Cerebellar nuclear complex (tissue), 1 donor: ENCODE data around the gene DNAJB6.
"Not testable (repeated sequence)": the region's sequence is repeated elsewhere in the genome, so short reads cannot be mapped to it uniquely, and the experiment has no call there.

Experiments
- DNase-seq, 2 experiments: peaks; one replicate each; lab custom pipeline; 2025; lab: John Stamatoyannopoulos, UW

DNAJB6 gene

DNA sequence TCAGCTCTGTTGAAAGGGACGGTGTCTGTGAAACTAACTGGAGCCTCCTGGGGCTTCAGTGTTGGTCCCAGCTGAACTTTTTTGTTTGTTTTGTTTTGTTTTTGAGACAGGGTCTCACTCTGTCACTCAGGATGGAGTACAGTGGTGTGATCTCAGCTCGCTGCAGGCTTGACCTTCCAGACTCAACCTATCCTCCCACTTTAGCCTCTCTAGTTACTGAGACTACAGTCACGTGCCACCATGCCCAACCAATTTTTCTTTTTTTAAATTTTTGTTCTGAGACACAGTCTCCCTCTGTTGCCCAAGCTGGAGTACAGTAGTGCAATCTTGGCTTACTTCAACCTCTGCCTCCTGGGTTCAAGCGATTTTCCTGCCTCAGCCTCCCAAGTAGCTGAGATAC is 13.4 kb upstream of the DNAJB6 start:
- DNase-seq, result no peak

- DNase-seq, result no peak
These were observed 7.4 kb upstream of the DNAJB6 start for GRCh38 chr7:157329447-157329846.

DNA sequence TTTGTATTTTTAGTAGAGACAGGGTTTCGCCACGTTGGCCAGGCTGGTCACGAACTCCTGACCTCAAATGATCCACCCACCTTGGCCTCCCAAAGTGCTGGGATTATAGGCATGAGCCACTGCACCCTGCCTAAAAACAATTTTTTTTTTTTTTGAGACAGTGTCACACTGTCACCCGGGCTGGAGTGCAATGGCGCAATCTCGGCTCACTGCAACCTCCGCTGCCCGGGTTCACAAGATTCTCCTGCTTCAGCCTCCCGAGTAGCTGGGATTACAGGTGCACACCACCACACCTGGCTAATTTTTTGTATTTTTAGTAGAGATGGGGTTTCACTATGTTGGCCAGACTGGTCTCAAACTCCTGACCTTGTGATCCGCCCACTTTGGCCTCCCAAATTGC is 6.2 kb upstream of the DNAJB6 start:
- DNase-seq, result not testable (repeated sequence)

DNA sequence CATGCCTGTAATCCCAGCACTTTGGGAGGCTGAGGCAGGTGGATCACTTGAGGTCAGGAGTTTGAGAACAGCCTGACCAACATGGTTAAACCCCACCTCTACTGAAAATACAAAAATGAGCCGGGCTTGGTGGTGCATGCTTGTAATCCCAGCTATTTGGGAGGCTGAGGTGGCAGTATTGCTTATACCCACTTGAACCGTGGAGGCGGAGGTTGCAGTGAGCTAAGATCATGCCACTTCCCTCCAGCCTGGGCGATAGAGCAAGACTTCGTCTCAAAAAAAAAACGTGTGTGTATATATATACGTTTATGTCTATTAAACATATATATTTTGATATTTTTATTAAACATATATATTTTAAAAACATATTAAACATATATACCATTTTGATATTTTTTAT is 5.8 kb upstream of the DNAJB6 start:
- DNase-seq, result not testable (repeated sequence)

GRCh38 chr7:157335236-157335635 is 1.6 kb upstream of the DNAJB6 start:
- DNase-seq, result no peak

DNA sequence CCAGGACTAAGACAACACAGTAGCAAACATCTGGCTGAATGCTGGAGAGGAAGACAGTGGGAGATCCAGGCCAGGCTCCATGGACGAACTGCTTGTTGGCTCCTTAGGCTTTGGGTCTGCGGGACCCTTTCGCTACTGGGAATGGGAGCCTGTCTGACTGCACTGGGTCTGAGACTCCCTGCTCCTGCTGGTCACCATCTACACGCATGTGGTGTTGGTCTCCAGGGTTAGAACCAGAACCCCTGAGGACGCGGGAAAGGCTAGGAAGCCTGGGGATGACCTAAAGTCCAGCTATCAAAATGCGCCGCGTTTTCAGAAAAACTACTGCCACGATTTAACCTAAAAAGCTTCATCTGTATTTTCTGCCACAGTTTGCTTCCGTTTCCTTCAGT is 817 bp upstream of the DNAJB6 start:
- no peak for DNase-seq

DNA sequence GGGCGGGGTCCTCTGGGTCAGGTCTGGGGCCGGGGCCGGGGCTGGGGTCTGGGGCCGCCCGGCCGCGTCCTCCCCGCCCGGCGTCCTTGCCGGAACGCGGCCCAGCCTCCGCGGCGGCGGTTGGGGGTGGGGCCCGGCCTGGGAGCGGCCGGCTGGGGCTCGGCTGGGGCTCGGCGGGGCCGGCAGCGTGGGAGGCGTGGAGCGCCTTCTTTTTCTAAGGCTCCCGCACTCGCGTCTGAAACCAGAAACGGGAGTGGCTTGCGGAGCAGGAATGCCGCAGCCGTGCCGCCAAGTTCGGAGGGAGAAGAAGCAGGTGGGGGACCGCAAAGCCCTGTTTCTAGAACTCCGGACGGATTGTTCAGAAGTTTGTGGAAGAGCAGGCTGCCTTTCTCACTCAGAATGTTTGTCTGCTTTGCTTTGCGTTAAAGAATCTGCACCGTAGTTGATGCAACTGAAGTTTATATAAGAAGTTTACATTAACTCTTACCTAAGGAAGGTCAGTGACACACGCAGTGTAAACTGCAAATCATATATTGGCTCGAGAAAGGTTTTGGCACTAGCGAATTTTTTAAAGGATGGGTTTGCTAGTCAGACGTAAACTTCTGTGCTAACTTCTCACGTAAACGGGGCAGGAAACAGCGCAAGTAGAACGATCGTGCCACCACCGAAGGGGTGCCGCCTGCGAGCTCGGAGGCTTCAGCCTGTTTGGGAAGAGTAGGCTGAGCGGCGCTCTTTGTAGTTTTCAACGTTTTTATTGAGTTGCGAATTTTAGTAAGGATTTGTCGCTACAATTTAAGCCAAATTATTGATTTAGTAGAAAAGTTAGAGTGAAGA is 729 bp downstream of the DNAJB6 start:
- DNase-seq, result no peak

- peak in 1 of 2 experiments; percentile 18 for DNase-seq
These were observed 3.2 kb downstream of the DNAJB6 start for GRCh38 chr7:157339777-157340677.

GRCh38 chr7:157347217-157347904 is 10.6 kb downstream of the DNAJB6 start:
- no peak for DNase-seq

DNA sequence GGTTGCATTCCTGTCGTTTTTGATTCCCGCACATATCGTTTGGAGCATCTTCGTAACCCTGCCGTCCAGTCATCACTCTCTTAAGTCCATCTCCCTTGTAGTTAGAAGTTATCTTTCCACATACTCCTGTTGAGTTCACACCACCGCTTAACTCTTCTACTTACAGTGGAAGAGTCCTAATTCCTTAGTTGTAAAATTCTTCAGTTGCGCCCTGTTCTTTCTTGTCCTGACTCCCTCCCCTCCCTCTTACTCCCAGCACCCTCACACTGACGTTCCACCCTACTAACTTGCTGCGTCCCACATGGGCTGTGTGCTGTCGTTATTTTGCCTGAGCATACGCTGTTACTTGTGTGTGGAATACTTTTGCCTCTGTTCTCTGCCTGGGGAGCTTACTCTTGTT is 11.7 kb downstream of the DNAJB6 start:
- no peak for DNase-seq

GRCh38 chr7:157352516-157352915 is 15.7 kb downstream of the DNAJB6 start:
- no peak for DNase-seq

DNA sequence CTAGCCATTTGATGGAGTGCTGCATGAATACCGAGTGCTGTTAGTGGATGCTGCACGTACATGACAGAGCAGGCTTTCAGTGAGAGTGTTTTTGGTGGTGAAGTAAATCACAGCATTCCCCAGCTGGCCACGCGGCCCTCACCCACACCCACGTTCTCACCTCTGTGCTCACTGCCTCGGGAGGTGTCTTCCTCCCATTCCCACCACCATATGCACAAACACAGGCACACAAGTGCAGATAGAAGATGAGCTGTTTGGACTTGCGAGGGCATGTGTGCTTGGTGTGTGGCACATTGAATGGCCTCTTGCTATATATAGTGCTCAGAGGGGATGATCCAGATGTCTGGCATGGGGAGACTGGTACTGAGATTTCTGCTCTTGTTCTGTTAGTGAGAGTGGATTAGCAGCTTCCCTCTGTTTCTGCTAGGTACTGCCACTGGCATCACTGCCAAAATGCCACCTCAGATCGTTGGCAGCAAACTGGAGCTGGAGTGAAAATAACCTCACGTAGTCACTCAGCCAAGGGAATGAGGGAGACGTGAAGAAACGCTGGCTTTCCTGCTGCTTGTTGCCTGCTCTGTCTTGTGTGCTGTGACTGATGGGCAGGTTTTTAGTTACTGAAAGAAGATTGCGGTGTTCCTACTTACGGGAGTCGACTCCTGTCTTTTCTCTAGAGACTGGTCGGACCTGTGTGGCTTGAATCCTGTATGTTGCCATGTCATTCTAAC is 19.1 kb downstream of the DNAJB6 start:
- DNase-seq, result peak; percentile 34 to 56

DNA sequence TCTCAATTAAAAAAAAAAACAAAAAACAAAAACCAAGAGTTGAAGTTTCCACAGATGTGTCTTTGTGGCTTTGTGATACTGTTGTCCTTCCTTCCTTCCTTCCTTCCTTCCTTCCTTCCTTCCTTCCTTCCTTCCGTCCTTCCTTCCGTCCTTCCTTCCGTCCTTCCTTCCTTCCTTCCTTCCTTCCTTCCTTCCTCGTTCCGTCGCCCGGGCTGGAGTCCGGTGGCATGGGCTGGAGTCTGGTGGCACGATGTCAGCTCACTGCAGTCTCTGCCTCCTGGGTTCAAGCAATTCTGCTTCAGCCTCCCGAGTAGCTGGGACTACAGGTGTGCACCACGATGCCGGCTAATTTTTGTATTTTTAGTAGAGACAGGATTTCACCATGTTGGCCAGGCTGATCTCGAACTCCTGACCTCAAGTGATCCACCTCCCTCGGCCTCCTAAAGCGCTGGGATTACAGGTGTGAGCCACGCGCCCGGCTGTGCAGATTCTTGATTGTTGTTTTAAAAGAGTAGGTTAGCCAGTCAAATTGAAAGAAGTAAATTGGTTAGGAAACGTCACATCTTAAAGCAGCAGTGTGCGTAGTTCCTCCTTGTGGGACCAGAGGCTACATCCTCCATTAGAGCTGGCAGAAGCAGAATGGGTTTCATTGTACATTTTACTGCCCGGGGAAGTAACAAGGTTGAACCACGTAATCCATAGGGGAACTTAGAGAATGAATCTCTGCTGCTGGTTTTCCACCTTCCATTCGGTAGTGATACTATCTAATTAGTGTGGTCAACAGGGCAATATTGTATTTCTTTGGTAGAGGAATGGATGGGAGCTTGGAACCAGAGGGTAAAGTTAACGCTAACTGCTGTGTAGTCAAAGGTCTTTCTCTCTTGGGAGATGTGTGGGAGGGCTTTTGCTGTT is 20.6 kb downstream of the DNAJB6 start:
- DNase-seq, result no peak

DNA sequence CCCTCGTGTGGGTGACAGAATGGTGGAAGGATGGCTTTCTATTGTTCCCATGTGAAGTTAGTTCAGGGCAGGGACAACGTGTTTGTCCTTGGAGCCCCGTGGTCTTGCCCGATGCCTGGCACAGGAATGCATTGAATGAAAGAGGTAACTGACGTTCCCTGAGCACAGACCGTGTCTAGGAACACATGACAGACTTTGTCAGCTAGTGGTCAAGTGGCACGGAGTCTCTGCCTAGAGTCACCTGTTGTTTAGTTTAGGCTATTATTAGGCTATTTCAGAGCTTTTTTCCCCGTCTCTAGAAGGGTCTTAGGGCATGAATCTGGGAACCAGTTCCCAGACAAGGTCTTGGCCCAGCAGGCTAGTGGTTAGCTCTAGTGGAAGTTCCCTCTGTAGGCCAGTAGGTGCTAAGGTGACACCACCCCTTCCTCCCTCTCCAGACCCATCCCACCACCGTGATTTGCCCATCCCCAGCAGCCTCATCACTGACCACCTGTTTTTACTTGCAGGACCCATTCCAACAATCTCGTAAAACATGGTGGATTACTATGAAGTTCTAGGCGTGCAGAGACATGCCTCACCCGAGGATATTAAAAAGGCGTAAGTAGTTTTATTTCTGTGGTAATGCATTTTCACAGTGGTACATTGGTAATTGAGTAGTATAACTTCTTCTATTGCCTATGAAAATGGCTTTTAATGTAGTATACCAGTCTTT is 21.4 kb downstream of the DNAJB6 start:
- no peak for DNase-seq

- no peak for DNase-seq
These were observed 21.9 kb downstream of the DNAJB6 start for GRCh38 chr7:157358753-157359096.

GRCh38 chr7:157359581-157359980 is 22.8 kb downstream of the DNAJB6 start:
- no peak for DNase-seq

DNA sequence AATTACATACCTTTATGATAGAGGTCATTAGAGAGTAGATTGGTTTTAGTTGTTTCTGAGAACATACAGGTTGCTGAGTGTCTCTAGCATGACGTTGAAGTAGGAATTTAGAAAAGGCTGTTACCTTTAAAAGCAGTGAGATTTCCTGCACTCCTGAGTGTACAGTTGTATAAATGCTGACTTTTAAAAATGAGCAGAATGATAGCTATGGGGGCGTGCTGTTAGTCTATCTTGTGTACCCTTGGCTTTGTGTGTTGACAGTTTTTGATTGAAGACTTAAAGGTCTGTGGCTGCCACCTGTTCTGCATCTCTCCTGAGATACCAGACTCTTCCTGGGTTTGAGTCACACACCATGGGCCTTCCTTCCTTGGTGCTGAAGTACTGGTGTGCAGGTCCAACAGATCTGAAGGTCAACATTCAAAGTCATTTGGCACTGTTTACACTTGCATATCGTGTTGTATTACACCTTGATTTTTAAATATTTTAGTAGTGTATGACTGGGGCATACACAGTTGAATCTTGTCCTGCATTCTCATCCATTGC is 23.8 kb downstream of the DNAJB6 start:
- DNase-seq, result no peak

DNA sequence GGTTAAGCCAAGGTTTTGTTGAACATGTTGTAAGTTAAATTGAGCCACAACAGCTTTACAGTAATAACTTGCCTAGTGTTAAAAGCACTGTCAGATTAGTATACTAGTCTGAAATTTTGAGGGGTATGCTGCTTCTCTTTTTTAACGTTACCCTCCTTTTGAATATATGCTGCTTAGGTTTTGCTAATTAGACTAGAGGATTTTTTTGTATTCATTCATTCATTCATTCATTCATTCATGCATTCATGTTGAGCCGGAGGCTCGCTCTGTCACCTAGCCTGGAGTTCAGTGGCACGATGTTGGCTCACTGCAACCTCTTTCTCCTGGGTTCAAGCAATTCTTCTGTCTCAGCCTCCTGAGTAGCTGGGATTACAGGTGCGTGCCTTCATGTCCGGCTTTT is 24.7 kb downstream of the DNAJB6 start:
- DNase-seq, result no peak

DNA sequence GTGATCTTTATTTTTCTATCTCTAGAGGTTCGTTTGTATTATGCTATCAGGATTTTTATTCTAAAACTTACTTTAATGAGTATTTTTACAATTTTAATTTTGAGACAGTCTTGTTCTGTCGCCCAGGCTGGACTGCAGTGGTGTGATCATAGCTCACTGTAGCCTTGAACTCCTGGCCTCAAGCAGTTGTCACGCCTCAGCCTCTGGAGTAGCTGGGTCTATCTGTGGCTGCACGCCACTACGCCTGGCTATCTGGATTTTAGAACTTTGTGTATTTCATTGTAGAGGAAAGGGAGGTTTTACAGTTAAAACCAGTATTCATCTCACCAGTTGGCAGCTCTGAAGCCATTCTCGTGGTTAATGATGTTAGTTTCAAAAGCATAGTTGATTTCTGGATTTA is 25.9 kb downstream of the DNAJB6 start:
- DNase-seq, result no peak

DNA sequence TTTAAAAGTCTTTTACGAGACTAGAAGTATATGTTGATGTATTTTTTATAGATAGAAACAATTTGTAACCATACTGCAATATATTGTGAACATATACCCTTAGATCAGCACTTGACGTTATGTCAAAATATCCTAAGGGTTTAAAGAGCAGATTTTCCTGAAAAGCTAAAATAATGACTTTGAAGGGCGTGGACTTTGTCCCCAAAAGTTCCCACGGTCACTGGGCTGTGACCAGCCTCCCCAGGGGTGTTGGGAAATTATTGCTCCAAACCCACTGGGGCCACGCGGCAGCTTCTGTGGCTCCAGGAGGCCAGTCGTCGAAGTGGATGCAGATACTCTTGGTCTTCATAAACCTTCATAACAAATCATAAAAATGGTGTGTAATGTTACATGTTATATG is 29.9 kb downstream of the DNAJB6 start:
- no peak for DNase-seq
